Calu3 (cell line): ENCODE data around the gene SPSB4. TPM values are rescaled to one million over a fixed set of nuclear protein-coding genes. Genes with fewer than 3 reads are reported as not detected.

Experiments used
- BruUV-seq: library from RNA; stranded (reverse); fragments of 400-500 nt; replicated peaks from 2 replicates; lab custom pipeline; 2021; lab: Mats Ljungman, UMichigan
- CTCF ChIA-PET: fragments of 300-600 bp; sonication (Branson Sonifier 250); formaldehyde crosslinking; loops from one replicate; lab custom pipeline; 2022; ENCODE audit warnings: antibody characterized with exemption; lab: Charles Lee
- DNase-seq: peaks from one replicate; pipeline ENCODE4 v3.0.0; 2022
- H3K27ac Mint-ChIP-seq: one replicate; pipeline ENCODE4 v1.8.0; 2022; ENCODE audit warnings: mixed read lengths; ENCODE audit not compliant: unreplicated experiment
- H3K27me3 Mint-ChIP-seq: one replicate; pipeline ENCODE4 v1.8.0; 2022; ENCODE audit warnings: mixed read lengths; ENCODE audit not compliant: unreplicated experiment
- H3K36me3 Mint-ChIP-seq: one replicate; pipeline ENCODE4 v1.8.0; 2022; ENCODE audit warnings: mild to moderate bottlenecking, moderate library complexity, mixed read lengths; ENCODE audit not compliant: insufficient read depth, unreplicated experiment
- H3K4me1 Mint-ChIP-seq: one replicate; pipeline ENCODE4 v1.8.0; 2022; ENCODE audit warnings: mild to moderate bottlenecking, low read depth, mixed read lengths; ENCODE audit not compliant: unreplicated experiment
- H3K4me3 Mint-ChIP-seq: one replicate; pipeline ENCODE4 v1.8.0; 2022; ENCODE audit warnings: mild to moderate bottlenecking, low read depth, moderate library complexity, mixed read lengths; ENCODE audit not compliant: unreplicated experiment
- H3K9me3 Mint-ChIP-seq: one replicate; pipeline ENCODE4 v1.8.0; 2022; ENCODE audit warnings: low read depth, mixed read lengths; ENCODE audit not compliant: unreplicated experiment
- intact Hi-C: fragments of 100-400 bp; cut with micrococcal nuclease; formaldehyde crosslinking; loops from one replicate; pipeline ENCODE4 v1.10.0; 2022; ENCODE audit not compliant: unreplicated experiment
- total RNA-seq: library from RNA; stranded (reverse); gene quantifications from 2 replicates; pipeline ENCODE4 v1.2.3, GENCODE V29; 2022
- TF ChIP-seq, protein P1 (sequence below): fragments of 200-600 bp; IDR thresholded peaks from one replicate; pipeline ENCODE4 v1.8.0; 2022; ENCODE audit warnings: antibody characterized with exemption; ENCODE audit not compliant: unreplicated experiment

The SPSB4 gene
- total RNA-seq, 1 experiment from 2014 or later = not detected

DNA sequence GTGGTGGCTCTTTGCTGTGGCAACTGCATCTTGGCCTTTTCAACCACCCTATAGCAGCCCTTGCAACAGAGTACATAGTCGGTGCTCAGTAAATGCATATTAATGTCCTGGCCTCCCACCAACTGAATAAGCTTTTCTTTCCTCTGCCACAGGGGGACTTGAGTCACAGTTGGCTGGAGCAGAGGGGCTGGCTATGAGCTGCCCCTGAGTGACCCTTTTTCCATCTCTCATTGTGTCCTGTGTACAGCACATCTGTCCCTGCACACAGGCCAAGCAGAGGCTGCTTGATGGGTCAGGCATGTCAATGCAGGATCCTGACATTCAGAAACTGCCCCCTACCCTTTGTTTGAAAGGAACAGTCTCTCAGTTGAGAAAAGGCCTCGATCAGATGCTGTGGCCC lies 22.4 kb downstream of the SPSB4 start:
- Mint-ChIP-seq H3K4me3 (no peak overlapping the region), H3K9me3 (no peaks in the 10 kb centered on the region), H3K36me3 (no peaks in the 10 kb centered on the region), H3K27me3 (peaks cover 54% of the 10 kb centered on the region), H3K27ac (no peak overlapping the region), H3K4me1 (no peaks in the 10 kb centered on the region)
- no peak for DNase-seq
- no TSS peak for BruUV-seq
- TF ChIP-seq, protein P1, sequence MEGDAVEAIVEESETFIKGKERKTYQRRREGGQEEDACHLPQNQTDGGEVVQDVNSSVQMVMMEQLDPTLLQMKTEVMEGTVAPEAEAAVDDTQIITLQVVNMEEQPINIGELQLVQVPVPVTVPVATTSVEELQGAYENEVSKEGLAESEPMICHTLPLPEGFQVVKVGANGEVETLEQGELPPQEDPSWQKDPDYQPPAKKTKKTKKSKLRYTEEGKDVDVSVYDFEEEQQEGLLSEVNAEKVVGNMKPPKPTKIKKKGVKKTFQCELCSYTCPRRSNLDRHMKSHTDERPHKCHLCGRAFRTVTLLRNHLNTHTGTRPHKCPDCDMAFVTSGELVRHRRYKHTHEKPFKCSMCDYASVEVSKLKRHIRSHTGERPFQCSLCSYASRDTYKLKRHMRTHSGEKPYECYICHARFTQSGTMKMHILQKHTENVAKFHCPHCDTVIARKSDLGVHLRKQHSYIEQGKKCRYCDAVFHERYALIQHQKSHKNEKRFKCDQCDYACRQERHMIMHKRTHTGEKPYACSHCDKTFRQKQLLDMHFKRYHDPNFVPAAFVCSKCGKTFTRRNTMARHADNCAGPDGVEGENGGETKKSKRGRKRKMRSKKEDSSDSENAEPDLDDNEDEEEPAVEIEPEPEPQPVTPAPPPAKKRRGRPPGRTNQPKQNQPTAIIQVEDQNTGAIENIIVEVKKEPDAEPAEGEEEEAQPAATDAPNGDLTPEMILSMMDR = no peak
- CTCF ChIA-PET = no interaction called here
- intact Hi-C loops = no loop called here

DNA sequence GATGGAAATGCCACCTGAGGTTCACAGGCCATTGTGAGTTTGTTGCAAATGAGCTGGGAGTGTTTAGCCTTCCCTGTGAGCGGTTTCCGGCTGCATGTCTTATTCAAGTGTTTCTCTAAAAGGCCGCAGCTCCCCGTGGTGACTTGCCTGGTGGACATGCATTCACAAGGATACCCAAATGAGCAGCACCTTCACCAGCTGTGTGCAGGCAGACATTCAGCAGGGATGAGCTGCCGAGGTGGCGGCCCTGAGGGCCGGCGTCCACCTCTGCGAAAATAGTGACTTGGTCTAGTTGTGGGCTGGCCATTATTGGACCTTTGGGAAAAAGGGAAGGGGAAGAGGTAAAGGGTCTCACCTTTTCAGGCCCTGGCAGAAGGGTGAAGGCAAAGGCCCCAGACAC lies 23.4 kb downstream of the SPSB4 start:
- H3K27ac Mint-ChIP-seq = no peak overlapping the region
- H3K9me3 Mint-ChIP-seq = no peaks in the 10 kb centered on the region
- H3K4me1 Mint-ChIP-seq = no peaks in the 10 kb centered on the region
- no peak for DNase-seq
- intact Hi-C loops = no loop called here
- CTCF ChIA-PET = interaction anchor here (0.8 kb wide), 1 partner anchor 29 kb away, joined by 3 read pairs; no protein-coding TSS in a partner anchor
- TF ChIP-seq, protein P1 = no peak
- peaks cover 54% of the 10 kb centered on the region for H3K27me3 Mint-ChIP-seq
- no TSS peak for BruUV-seq
- H3K4me3 Mint-ChIP-seq = no peak overlapping the region
- no peaks in the 10 kb centered on the region for H3K36me3 Mint-ChIP-seq

DNA sequence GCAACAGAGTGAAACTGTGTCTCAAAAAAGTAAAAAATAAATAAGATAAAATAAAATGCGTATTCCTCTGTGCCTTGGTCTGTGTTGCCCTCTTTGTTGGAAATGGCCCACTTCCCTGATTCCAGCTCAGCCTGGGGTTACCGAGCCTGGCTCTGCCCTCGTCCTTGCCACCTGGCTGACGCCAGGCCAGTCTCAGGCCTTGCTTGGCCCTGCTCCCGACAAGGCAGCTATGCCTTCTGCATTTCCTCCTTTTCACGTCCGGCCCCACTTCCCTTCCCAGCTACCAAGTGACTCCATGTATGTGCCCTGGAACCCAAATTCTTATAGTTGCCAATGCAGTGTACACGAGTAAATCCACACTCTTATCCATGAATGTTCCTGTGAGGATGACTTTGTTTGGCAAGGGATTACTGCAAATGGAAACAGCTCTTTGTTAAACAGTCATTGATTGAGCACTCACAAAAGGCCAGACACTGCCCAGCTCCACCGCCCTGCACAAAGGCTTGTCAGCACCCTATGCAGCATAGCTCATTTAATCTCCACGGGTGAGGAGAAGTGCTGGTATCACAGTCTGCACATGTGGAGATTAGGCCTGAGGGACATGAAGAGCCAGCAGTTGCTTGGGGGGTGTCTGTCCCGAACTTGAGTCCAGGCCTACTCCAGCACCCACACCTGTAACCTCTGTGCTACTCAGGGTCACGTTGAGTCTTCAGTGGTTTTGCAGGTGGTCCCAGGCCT lies 25.1 kb downstream of the SPSB4 start:
- TF ChIP-seq, protein P1 = no peak
- CTCF ChIA-PET = no interaction called here
- Mint-ChIP-seq H3K4me1 (no peaks in the 10 kb centered on the region), H3K27ac (no peak overlapping the region), H3K36me3 (no peaks in the 10 kb centered on the region), H3K9me3 (no peaks in the 10 kb centered on the region), H3K4me3 (no peak overlapping the region), H3K27me3 (peaks cover 60% of the 10 kb centered on the region)
- DNase-seq = no peak
- intact Hi-C loops = no loop called here
- no TSS peak for BruUV-seq

DNA sequence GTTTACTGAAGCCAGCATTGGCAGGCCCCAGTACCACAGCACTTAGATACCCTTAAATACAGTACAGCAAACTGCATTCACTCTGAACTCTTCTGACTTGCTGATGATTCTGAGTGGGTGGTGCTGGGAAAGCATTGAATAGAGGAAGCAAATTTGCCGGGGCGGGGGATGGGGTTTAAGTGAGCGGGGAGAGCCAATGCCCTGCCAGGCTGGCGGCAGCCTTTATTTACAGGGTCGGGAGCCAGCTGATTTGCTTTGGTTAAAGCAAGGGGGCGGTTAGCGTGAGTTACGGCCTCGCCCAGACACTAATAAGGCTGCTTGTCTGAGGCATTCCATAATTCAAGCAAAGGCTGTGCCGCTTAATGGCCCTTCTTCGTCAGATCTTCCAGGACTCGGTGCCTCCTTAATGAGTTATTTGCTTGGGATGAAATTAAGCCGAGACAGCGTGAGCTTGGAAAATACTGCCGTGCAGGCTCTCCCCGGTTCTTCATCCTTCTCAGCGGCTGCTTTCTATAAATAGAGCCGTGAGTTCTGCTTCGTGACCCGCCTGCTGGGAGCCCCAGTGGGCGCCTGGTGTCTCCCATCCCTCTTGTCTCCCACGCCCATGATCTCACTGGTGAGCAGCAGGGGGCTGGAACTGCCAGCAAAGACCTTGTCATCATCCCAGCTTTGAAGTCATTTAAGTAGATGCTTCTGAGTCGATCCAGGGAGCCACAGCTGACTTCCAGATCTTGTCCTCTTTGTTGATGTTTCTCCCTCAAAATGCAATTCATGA lies 25.8 kb downstream of the SPSB4 start:
- CTCF ChIA-PET = no interaction called here

More for the DNA sequence above, 25.8 kb downstream of the SPSB4 start:
- no TSS peak for BruUV-seq
- Mint-ChIP-seq H3K4me3 (no peak overlapping the region), H3K4me1 (no peaks in the 10 kb centered on the region), H3K27ac (no peak overlapping the region), H3K36me3 (no peaks in the 10 kb centered on the region), H3K27me3 (peaks cover 60% of the 10 kb centered on the region), H3K9me3 (no peaks in the 10 kb centered on the region)
- no peak for DNase-seq
- intact Hi-C loops = no loop called here
- TF ChIP-seq, protein P1 = no peak
